SK-N-SH (cell line): ENCODE results near the gene ATP2A2. TPM values are rescaled to one million over a fixed set of nuclear protein-coding genes. Genes with fewer than 3 reads are reported as not detected.

Source experiments
- CTCF ChIA-PET: fragments of 300-600, 350-600 bp; formaldehyde crosslinking; extraction: SDS; loops from one replicate; lab custom pipeline; 2021; lab: Yijun Ruan, JAX
- POLR2A ChIA-PET: fragments of 350-600 bp; sonication (Branson Sonifier 250); formaldehyde crosslinking; extraction: SDS; loops from one replicate; lab custom pipeline; 2020; ENCODE audit warnings: antibody characterized with exemption, inconsistent platforms; lab: Yijun Ruan, JAX
- DNase-seq: peaks from one replicate; pipeline ENCODE4 v3.0.0; 2012
- H2AFZ ChIP-seq: fragments of 200-600 bp; sonication (generic); 2 replicates; pipeline ENCODE4 v1.8.1; 2016; ENCODE audit warnings: antibody characterized with exemption, mild to moderate bottlenecking, low read depth
- H3F3A ChIP-seq: fragments of 200-600 bp; sonication (generic); replicated peaks from 2 replicates; pipeline ENCODE3; 2016; ENCODE audit warnings: antibody characterized with exemption, mild to moderate bottlenecking; ENCODE audit not compliant: insufficient read depth
- H3K27ac ChIP-seq, 2 experiments: fragments of 200-500 bp in 1 of 2; fragments of 200-600 bp in 1 of 2; sonication (Bioruptor generic) in 1 of 2; sonication (generic), shearing (Covaris generic) in 1 of 2; 2 replicates each; pipeline versions ENCODE4 v1.5.1 to v1.6.1; 2014 to 2016; ENCODE audit warnings: low read depth in 2 of 2, inconsistent platforms in 1 of 2, low read length in 1 of 2, mild to moderate bottlenecking in 1 of 2, mixed read lengths in 1 of 2
- H3K27me3 ChIP-seq: fragments of 200-600 bp; sonication (generic), shearing (Covaris generic); 2 replicates; pipeline ENCODE4 v1.6.1; 2016; ENCODE audit warnings: mixed run types; ENCODE audit not compliant: insufficient read depth
- H3K36me3 ChIP-seq, 2 experiments: fragments of 200-500 bp in 1 of 2; fragments of 200-600 bp in 1 of 2; sonication (Bioruptor generic) in 1 of 2; sonication (generic) in 1 of 2; replicated peaks in 1 of 2; 2 replicates each; pipeline versions ENCODE3 to v1.5.1; 2014 to 2016; ENCODE audit warnings: low read length in 1 of 2, mild to moderate bottlenecking in 1 of 2; ENCODE audit not compliant: insufficient read depth in 2 of 2, control insufficient read depth in 1 of 2
- H3K4me1 ChIP-seq, 2 experiments: fragments of 200-500 bp in 1 of 2; fragments of 200-600 bp in 1 of 2; sonication (Bioruptor generic) in 1 of 2; sonication (generic), shearing (Covaris generic) in 1 of 2; 2 replicates each; pipeline versions ENCODE4 v1.5.1 to v1.6.1; 2014 to 2016; ENCODE audit warnings: low read depth in 1 of 2, low read length in 1 of 2, mixed run types in 1 of 2; ENCODE audit not compliant: insufficient read depth in 2 of 2, control insufficient read depth in 1 of 2
- H3K4me2 ChIP-seq: fragments of 200-600 bp; sonication (generic), shearing (Covaris generic); 2 replicates; pipeline ENCODE4 v1.6.1; 2017; ENCODE audit warnings: mixed run types
- H3K4me3 ChIP-seq, 2 experiments: fragments of 200-500 bp in 1 of 2; fragments of 200-600 bp in 1 of 2; sonication (Bioruptor generic) in 1 of 2; sonication (generic), shearing (Covaris generic) in 1 of 2; 2 replicates each; pipeline versions ENCODE4 v1.5.1 to v1.8.1; 2014 to 2016; ENCODE audit warnings: low read depth in 2 of 2, inconsistent platforms in 1 of 2, low read length in 1 of 2, mild to moderate bottlenecking in 1 of 2, mixed read lengths in 1 of 2, moderate library complexity in 1 of 2
- H3K79me2 ChIP-seq: fragments of 200-600 bp; sonication (generic); 2 replicates; pipeline ENCODE4 v1.8.1; 2017; ENCODE audit warnings: mild to moderate bottlenecking; ENCODE audit not compliant: insufficient read depth
- H3K9ac ChIP-seq: fragments of 200-600 bp; sonication (generic); 2 replicates; pipeline ENCODE4 v1.6.1; 2017; ENCODE audit warnings: mixed run types
- H3K9me2 ChIP-seq: fragments of 200-600 bp; sonication (generic); 2 replicates; pipeline ENCODE4 v1.6.1; 2017; ENCODE audit warnings: mixed run types
- H3K9me3 ChIP-seq: fragments of 200-600 bp; sonication (generic); 2 replicates; pipeline ENCODE4 v1.6.1; 2017; ENCODE audit warnings: mixed run types, mild to moderate bottlenecking, moderate library complexity
- H4K20me1 ChIP-seq: fragments of 200-600 bp; sonication (generic); 2 replicates; pipeline ENCODE4 v1.6.1; 2017; ENCODE audit warnings: mild to moderate bottlenecking, mixed run types; ENCODE audit not compliant: insufficient read depth
- ELF1 ChIP-seq: IDR thresholded peaks from 2 replicates; pipeline ENCODE4 v1.4.0; 2012
- EZH2phosphoT487 ChIP-seq: fragments of 200-600 bp; sonication (generic); IDR thresholded peaks from 2 replicates; pipeline ENCODE4 v1.6.1; 2017; ENCODE audit warnings: low read depth, mixed run types, mild to moderate bottlenecking, antibody characterized with exemption, moderate library complexity, borderline replicate concordance
- FOXM1 ChIP-seq: IDR thresholded peaks from 2 replicates; pipeline ENCODE4 v1.4.0; 2012; ENCODE audit warnings: low read depth, mild to moderate bottlenecking
- GABPA ChIP-seq: IDR thresholded peaks from 2 replicates; pipeline ENCODE4 v1.4.0; 2012; ENCODE audit warnings: low read depth, mild to moderate bottlenecking
- GATA2 ChIP-seq: sonication (generic); formaldehyde crosslinking; IDR thresholded peaks from 2 replicates; pipeline ENCODE4 v1.5.0; 2020; ENCODE audit warnings: mild to moderate bottlenecking, missing genetic modification reagents
- JUND ChIP-seq: IDR thresholded peaks from 2 replicates; pipeline ENCODE4 v1.4.0; 2012
- NFIC ChIP-seq: IDR thresholded peaks from 2 replicates; pipeline ENCODE4 v1.4.0; 2012; ENCODE audit warnings: borderline replicate concordance
- POLR2AphosphoS5 ChIP-seq: IDR thresholded peaks from 2 replicates; pipeline ENCODE4 v1.6.1; 2012; ENCODE audit warnings: low read depth, low read length
- RXRA ChIP-seq: IDR thresholded peaks from 2 replicates; pipeline ENCODE4 v1.4.0; 2012; ENCODE audit warnings: low read depth, mild to moderate bottlenecking, borderline replicate concordance
- TEAD4 ChIP-seq: IDR thresholded peaks from 2 replicates; pipeline ENCODE4 v1.4.0; 2012; ENCODE audit warnings: mild to moderate bottlenecking, borderline replicate concordance; ENCODE audit not compliant: insufficient read depth
- YY1 ChIP-seq: IDR thresholded peaks from 2 replicates; pipeline ENCODE4 v1.4.0; 2012; ENCODE audit warnings: low read depth, mild to moderate bottlenecking
- WGBS: methylation state at CpG from one replicate; pipeline ENCODE4 v1.1.6; 2017; ENCODE audit warnings: low lambda C conversion rate; 5-methylcytosine and 5-hydroxymethylcytosine counted together
- polyA plus RNA-seq, 3 experiments: library from polyadenylated mRNA; depleted of rRNA; stranded (reverse); fragments of >200 nt; gene quantifications; 2 replicates each; pipeline ENCODE4 v1.2.3, GENCODE V29; 2012
- TF ChIP-seq, protein P1 (sequence below): fragments of 150-350 bp; IDR thresholded peaks from 2 replicates; pipeline ENCODE4 v1.6.1; 2017; ENCODE audit warnings: antibody characterized with exemption, low read length, low read depth, borderline replicate concordance
- TF ChIP-seq, protein P2 (sequence below): IDR thresholded peaks from 2 replicates; pipeline ENCODE4 v1.6.1; 2012; ENCODE audit warnings: mild to moderate bottlenecking, low read depth, low read length, moderate library complexity

The ATP2A2 gene
- polyA plus RNA-seq, 1 of the 3 experiments (the other 2 are of a cell fraction) = 120 TPM

DNA sequence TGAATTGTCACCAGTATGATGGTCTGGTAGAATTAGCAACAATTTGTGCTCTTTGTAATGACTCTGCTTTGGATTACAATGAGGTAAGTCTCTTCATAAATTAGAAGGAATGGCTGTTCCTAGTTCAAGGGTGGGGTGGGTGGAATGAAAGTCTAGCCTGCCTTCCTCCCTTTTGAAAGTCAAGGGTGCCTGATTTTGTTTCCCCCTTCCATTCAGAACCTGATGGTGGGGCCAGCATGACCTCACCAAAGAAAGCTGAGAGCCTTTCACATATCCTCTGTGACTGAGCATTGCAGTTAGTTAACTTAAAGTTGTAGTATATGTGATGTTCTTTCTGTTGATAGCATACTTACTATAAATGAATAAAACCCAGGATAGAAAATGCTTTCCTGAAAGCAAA lies 52.2 kb downstream of the ATP2A2 start:
- H4K20me1 ChIP-seq = peaks cover 26% of the 10 kb centered on the region
- H3K79me2 ChIP-seq = peaks cover 77% of the 10 kb centered on the region
- peaks cover 2 to 9% of the 10 kb centered on the region in 2 experiments; a peak in 2 of 4 replicates for H3K4me1 ChIP-seq
- peaks cover 81 to 86% of the 10 kb centered on the region in 2 experiments for H3K36me3 ChIP-seq
- H3K9ac ChIP-seq = no peak overlapping the region
- TF ChIP-seq GABPA (no peak), TEAD4 (no peak), NFIC (no peak), FOXM1 (no peak), RXRA (no peak), GATA2 (CRISPR knock-in tag) (no peak)
- TF ChIP-seq, protein P1, sequence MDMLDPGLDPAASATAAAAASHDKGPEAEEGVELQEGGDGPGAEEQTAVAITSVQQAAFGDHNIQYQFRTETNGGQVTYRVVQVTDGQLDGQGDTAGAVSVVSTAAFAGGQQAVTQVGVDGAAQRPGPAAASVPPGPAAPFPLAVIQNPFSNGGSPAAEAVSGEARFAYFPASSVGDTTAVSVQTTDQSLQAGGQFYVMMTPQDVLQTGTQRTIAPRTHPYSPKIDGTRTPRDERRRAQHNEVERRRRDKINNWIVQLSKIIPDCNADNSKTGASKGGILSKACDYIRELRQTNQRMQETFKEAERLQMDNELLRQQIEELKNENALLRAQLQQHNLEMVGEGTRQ = no peak
- TF ChIP-seq, protein P2, sequence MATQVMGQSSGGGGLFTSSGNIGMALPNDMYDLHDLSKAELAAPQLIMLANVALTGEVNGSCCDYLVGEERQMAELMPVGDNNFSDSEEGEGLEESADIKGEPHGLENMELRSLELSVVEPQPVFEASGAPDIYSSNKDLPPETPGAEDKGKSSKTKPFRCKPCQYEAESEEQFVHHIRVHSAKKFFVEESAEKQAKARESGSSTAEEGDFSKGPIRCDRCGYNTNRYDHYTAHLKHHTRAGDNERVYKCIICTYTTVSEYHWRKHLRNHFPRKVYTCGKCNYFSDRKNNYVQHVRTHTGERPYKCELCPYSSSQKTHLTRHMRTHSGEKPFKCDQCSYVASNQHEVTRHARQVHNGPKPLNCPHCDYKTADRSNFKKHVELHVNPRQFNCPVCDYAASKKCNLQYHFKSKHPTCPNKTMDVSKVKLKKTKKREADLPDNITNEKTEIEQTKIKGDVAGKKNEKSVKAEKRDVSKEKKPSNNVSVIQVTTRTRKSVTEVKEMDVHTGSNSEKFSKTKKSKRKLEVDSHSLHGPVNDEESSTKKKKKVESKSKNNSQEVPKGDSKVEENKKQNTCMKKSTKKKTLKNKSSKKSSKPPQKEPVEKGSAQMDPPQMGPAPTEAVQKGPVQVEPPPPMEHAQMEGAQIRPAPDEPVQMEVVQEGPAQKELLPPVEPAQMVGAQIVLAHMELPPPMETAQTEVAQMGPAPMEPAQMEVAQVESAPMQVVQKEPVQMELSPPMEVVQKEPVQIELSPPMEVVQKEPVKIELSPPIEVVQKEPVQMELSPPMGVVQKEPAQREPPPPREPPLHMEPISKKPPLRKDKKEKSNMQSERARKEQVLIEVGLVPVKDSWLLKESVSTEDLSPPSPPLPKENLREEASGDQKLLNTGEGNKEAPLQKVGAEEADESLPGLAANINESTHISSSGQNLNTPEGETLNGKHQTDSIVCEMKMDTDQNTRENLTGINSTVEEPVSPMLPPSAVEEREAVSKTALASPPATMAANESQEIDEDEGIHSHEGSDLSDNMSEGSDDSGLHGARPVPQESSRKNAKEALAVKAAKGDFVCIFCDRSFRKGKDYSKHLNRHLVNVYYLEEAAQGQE = no peak
- no peaks in the 10 kb centered on the region for H3K9me3 ChIP-seq
- ChIA-PET POLR2A (no interaction called here), CTCF (interaction anchor here (1.6 kb wide), 2 partner anchors 13 to 98 kb away, joined by 5 to 8 read pairs; no protein-coding TSS in a partner anchor)
- no peak overlapping the region for H3K4me2 ChIP-seq
- no peak overlapping the region for H2AFZ ChIP-seq
- H3K27ac ChIP-seq = no peak overlapping the region; a peak in 1 of 4 replicates
- no peak for DNase-seq
- H3K27me3 ChIP-seq = no peaks in the 10 kb centered on the region
- H3K4me3 ChIP-seq = no peak overlapping the region
- H3K9me2 ChIP-seq = no peaks in the 10 kb centered on the region
- peaks cover 8% of the 10 kb centered on the region for H3F3A ChIP-seq

DNA sequence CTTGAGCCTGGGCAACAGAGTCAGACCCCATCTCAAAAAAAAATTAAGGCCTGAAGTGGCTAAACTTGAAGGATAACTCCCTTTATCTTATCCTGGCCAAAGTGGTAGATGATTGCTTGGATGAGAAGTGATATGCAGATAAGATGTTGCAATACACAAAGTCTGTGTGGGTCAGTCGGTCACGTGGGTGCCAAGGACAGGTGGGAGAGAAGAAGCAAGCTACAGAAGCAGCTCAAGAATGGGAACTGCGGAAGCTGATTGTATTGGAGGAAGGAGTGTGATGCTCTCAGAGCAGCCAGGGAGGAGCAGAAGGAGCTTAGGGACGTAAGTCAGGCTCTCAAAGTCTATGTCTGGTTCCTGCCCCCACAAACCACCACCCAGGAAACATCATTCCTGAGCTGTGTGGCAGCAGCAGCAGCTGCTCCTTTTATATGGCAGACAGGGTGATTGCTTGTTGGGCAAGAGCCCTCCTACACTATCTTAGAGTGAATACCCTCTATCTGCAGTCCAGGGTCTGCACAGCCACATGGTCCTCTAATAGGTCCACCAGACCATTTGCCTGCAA lies 54.5 kb downstream of the ATP2A2 start:
- POLR2A ChIA-PET = interaction anchor here (1.1 kb wide), 1 partner anchor 10 kb away, joined by 3 read pairs; no protein-coding TSS in a partner anchor
- WGBS = 94% methylated on average over 4 of the region's 4 CpGs

More for the DNA sequence above, 54.5 kb downstream of the ATP2A2 start:
- H3K27ac ChIP-seq = no peak overlapping the region
- H3K36me3 ChIP-seq = peaks cover 79 to 87% of the 10 kb centered on the region in 2 experiments
- H3K4me2 ChIP-seq = no peak overlapping the region
- no peaks in the 10 kb centered on the region for H3K9me3 ChIP-seq
- peaks cover 17% of the 10 kb centered on the region for H4K20me1 ChIP-seq
- TF ChIP-seq EZH2phosphoT487 (no peak), POLR2AphosphoS5 (no peak), JUND (no peak), YY1 (no peak), ELF1 (no peak)
- H3F3A ChIP-seq = peaks cover 9% of the 10 kb centered on the region
- no peaks in the 10 kb centered on the region for H3K27me3 ChIP-seq
- CTCF ChIA-PET = interaction anchor here (0.6 to 1.2 kb wide), 3 partner anchors 26 to 96 kb away, joined by 3 to 4 read pairs (median 3); no protein-coding TSS in a partner anchor
- H3K9me2 ChIP-seq = no peaks in the 10 kb centered on the region
- no peak for DNase-seq
- no peak overlapping the region for H3K4me3 ChIP-seq
- no peak overlapping the region for H2AFZ ChIP-seq
- H3K9ac ChIP-seq = no peak overlapping the region
- peaks cover 2 to 5% of the 10 kb centered on the region in 2 experiments; a peak in 2 of 4 replicates for H3K4me1 ChIP-seq
- peaks cover 66% of the 10 kb centered on the region for H3K79me2 ChIP-seq
